Mesothelial cell of epicardium (in vitro differentiated cells): Measurements from ENCODE around the gene GLIPR1L2. TPM values are rescaled to one million over a fixed set of nuclear protein-coding genes. Genes with fewer than 3 reads are reported as not detected.
"Not testable (repeated sequence)": the region's sequence is repeated elsewhere in the genome, so short reads cannot be mapped to it uniquely, and the experiment has no call there.

Source experiments
- DNase-seq, 2 experiments: peaks; one replicate each; pipeline ENCODE4 v3.0.0; 2021; ENCODE audit warnings: low spot score in 2 of 2; ENCODE audit not compliant: unreplicated experiment in 2 of 2
- H3K27ac Mint-ChIP-seq: 2 replicates; pipeline ENCODE4 v1.8.0; 2021; ENCODE audit warnings: mixed read lengths
- H3K27me3 Mint-ChIP-seq: 2 replicates; pipeline ENCODE4 v1.8.0; 2021; ENCODE audit warnings: low read depth, mixed read lengths
- H3K36me3 Mint-ChIP-seq: 2 replicates; pipeline ENCODE4 v1.8.0; 2021; ENCODE audit warnings: mixed read lengths
- H3K4me1 Mint-ChIP-seq: 2 replicates; pipeline ENCODE4 v1.8.0; 2021; ENCODE audit warnings: mixed read lengths
- H3K4me3 Mint-ChIP-seq: 2 replicates; pipeline ENCODE4 v1.8.0; 2021; ENCODE audit warnings: mild to moderate bottlenecking, moderate library complexity, mixed read lengths
- H3K9me3 Mint-ChIP-seq: 2 replicates; pipeline ENCODE4 v1.8.0; 2021; ENCODE audit warnings: mixed read lengths
- CTCF ChIP-seq: fragments of 200-600 bp; sonication (generic); IDR thresholded peaks from one replicate; pipeline ENCODE4 v1.5.0; 2021; ENCODE audit warnings: antibody characterized with exemption; ENCODE audit not compliant: unreplicated experiment
- total RNA-seq: library from RNA; stranded (reverse); gene quantifications from 3 replicates; pipeline ENCODE4 v1.2.1, GENCODE V29; 2021

Gene GLIPR1L2
- total RNA-seq, 1 donor from 2014 or later, result 0.89 TPM

GRCh38 chr12:75443709-75444108, 52.8 kb downstream of the GLIPR1L2 start:
- Mint-ChIP-seq H3K36me3 (no peaks in the 10 kb centered on the region), H3K27ac (no peak overlapping the region), H3K9me3 (peaks cover 22% of the 10 kb centered on the region), H3K4me3 (no peak overlapping the region), H3K27me3 (no peaks in the 10 kb centered on the region), H3K4me1 (peaks cover 12% of the 10 kb centered on the region)
- no peak for TF ChIP-seq CTCF
- DNase-seq, result no peak

DNA sequence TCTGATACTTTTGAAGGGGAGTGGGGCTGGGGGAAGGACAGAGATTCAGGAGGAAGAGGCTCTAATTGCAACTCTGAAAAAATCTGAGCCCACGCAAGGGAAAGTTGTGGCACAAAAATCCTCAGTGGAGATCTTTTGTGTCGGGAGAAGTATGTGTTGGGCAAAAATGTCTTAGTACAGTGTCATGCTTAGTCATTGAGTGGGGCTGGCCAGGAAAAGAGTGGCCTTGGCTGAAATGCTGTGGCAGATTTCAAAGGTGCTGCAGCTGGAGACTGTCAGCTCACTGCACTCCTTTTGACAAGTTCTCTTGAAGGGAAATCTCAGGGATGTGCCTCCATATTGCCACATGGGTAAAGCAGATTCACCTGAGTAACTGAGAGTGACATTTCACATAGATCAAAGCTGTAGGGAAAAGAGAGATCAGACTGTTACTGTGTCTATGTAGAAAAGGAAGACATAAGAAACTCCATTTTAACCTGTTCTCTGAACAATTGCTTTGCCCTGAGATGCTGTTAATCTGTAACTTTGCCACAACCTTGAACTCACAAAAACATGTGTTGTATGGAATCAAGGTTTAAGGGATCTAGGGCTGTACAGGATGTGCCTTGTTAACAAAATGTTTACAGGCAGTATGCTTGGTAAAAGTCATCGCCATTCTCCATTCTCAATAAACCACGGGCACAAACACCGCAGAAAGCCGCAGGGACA, 53.7 kb downstream of the GLIPR1L2 start:
- H3K4me3 Mint-ChIP-seq, result no peak overlapping the region
- peaks cover 14% of the 10 kb centered on the region for H3K4me1 Mint-ChIP-seq
- no peaks in the 10 kb centered on the region for H3K36me3 Mint-ChIP-seq
- no peak overlapping the region for H3K27ac Mint-ChIP-seq
- no peak for TF ChIP-seq CTCF
- H3K9me3 Mint-ChIP-seq, result peaks cover 14% of the 10 kb centered on the region
- DNase-seq, result no peak
- no peaks in the 10 kb centered on the region for H3K27me3 Mint-ChIP-seq

- peaks cover 16% of the 10 kb centered on the region for H3K4me1 Mint-ChIP-seq
- not testable (repeated sequence) for H3K27me3 Mint-ChIP-seq, H3K4me3 Mint-ChIP-seq, DNase-seq, H3K27ac Mint-ChIP-seq, H3K36me3 Mint-ChIP-seq
- peaks cover 10% of the 10 kb centered on the region for H3K9me3 Mint-ChIP-seq
Measured at GRCh38 chr12:75445137-75445507, 54.2 kb downstream of the GLIPR1L2 start.

- no peak for DNase-seq
- Mint-ChIP-seq H3K4me1 (peaks cover 27% of the 10 kb centered on the region), H3K9me3 (peaks cover 7% of the 10 kb centered on the region), H3K27me3 (no peaks in the 10 kb centered on the region), H3K27ac (no peak overlapping the region), H3K36me3 (no peaks in the 10 kb centered on the region), H3K4me3 (no peak overlapping the region)
- no peak for TF ChIP-seq CTCF
Measured at GRCh38 chr12:75446857-75447256, 56.0 kb downstream of the GLIPR1L2 start.

DNA sequence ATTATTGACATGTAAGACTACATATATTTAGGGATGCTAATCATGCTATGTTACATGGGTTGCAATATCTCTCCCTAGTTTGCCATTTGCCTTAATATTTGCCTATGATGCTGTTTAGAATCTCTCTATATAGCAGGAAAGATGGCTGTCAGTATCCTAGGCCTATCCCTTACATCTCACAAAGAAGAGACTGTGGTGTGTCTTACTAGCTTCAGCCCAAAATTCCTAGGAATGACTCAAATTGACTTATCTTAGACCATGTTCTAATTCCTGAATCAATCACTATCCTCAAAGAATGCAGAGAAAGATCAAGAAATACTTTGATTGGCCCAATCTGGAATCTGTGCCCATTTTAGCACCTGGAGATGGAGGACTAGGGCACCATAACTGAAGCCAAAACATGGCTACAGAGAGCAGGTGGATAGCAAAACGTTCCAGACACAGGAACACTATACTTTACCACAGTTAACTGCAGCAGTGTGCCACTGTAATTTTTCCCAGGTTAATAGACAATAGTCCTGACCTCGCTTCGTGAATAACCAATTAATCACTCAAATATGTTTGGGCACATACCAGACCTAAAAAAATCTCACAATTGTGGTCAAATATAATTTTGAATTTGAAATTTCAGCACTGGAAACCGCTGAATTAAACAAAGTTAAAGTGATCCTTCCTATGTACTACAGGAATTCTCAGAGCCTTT, 57.0 kb downstream of the GLIPR1L2 start:
- no peak for TF ChIP-seq CTCF
- H3K4me1 Mint-ChIP-seq, result peaks cover 31% of the 10 kb centered on the region
- H3K9me3 Mint-ChIP-seq, result peaks cover 8% of the 10 kb centered on the region
- no peak for DNase-seq
- no peaks in the 10 kb centered on the region for H3K27me3 Mint-ChIP-seq
- no peak overlapping the region for H3K4me3 Mint-ChIP-seq
- H3K27ac Mint-ChIP-seq, result no peak overlapping the region
- H3K36me3 Mint-ChIP-seq, result no peaks in the 10 kb centered on the region

GRCh38 chr12:75452675-75453330, 61.9 kb downstream of the GLIPR1L2 start:
- H3K27ac Mint-ChIP-seq, result no peak overlapping the region
- DNase-seq, result no peak

More at GRCh38 chr12:75452675-75453330, 61.9 kb downstream of the GLIPR1L2 start:
- H3K27me3 Mint-ChIP-seq, result no peaks in the 10 kb centered on the region
- peaks cover 20% of the 10 kb centered on the region for H3K9me3 Mint-ChIP-seq
- peaks cover 2% of the 10 kb centered on the region for H3K36me3 Mint-ChIP-seq
- no peak for TF ChIP-seq CTCF
- H3K4me3 Mint-ChIP-seq, result no peak overlapping the region
- H3K4me1 Mint-ChIP-seq, result peaks cover 26% of the 10 kb centered on the region
